Keratinocyte (primary cell): ENCODE data around the gene NTN3. TPM values are rescaled to one million over a fixed set of nuclear protein-coding genes. Genes with fewer than 3 reads are reported as not detected.

ENCODE experiments used
- DNase-seq: peaks from one replicate; pipeline ENCODE4 v3.0.0-alpha.2; 2011; ENCODE audit warnings: low read depth, missing footprints, low spot score
- FAIRE-seq: peaks from 2 replicates; lab custom pipeline; 2011; peaks lifted over from hg19 to GRCh38; lab: Jason Lieb, UNC
- H2AFZ ChIP-seq: 2 replicates; pipeline ENCODE4 v1.6.0; 2012; ENCODE audit warnings: low read length, control low read depth, inconsistent platforms; ENCODE audit not compliant: control insufficient read depth
- H3K27ac ChIP-seq: 2 replicates; pipeline ENCODE4 v1.5.1; 2011; ENCODE audit warnings: low read length; ENCODE audit not compliant: control insufficient read depth, insufficient read depth
- H3K27me3 ChIP-seq: 3 replicates; pipeline ENCODE4 v1.6.0; 2011; ENCODE audit warnings: low read length; ENCODE audit not compliant: control insufficient read depth, insufficient read depth; ENCODE audit errors: extremely low read depth
- H3K36me3 ChIP-seq, 2 experiments: 2 replicates in 1 of 2; 3 replicates in 1 of 2; pipeline ENCODE4 v1.5.1; 2011; ENCODE audit warnings: low read length in 2 of 2, mild to moderate bottlenecking in 1 of 2; ENCODE audit not compliant: control insufficient read depth in 2 of 2, insufficient read depth in 2 of 2; ENCODE audit errors: extremely low read depth in 1 of 2
- H3K4me1 ChIP-seq: 3 replicates; pipeline ENCODE4 v1.5.1; 2011; ENCODE audit warnings: low read length; ENCODE audit not compliant: control insufficient read depth, insufficient read depth; ENCODE audit errors: extremely low read depth
- H3K4me2 ChIP-seq: 3 replicates; pipeline ENCODE4 v1.6.0; 2011; ENCODE audit warnings: low read depth, low read length; ENCODE audit not compliant: control insufficient read depth, insufficient read depth; ENCODE audit errors: extremely low read depth
- H3K4me3 ChIP-seq, 3 experiments: fragments of 200-600 bp in 1 of 3; sonication (generic) in 1 of 3; 2 replicates in 2 of 3; 3 replicates in 1 of 3; pipeline ENCODE4 v1.5.1; 2011 to 2016; ENCODE audit warnings: low read length in 3 of 3, mild to moderate bottlenecking in 3 of 3, control low read depth in 2 of 3, inconsistent platforms in 1 of 3, low read depth in 1 of 3, mixed read lengths in 1 of 3, mixed run types in 1 of 3, moderate library complexity in 1 of 3; ENCODE audit not compliant: control insufficient read depth in 2 of 3, insufficient read depth in 2 of 3; ENCODE audit errors: extremely low read depth in 1 of 3
- H3K79me2 ChIP-seq: 2 replicates; pipeline ENCODE4 v1.6.0; 2012; ENCODE audit warnings: low read length; ENCODE audit not compliant: control insufficient read depth, insufficient read depth
- H3K9ac ChIP-seq: 3 replicates; pipeline ENCODE4 v1.6.0; 2011; ENCODE audit warnings: low read length; ENCODE audit not compliant: control insufficient read depth, insufficient read depth; ENCODE audit errors: extremely low read depth
- H3K9me1 ChIP-seq: 3 replicates; pipeline ENCODE4 v1.6.0; 2011; ENCODE audit warnings: low read length; ENCODE audit not compliant: control insufficient read depth, insufficient read depth; ENCODE audit errors: extremely low read depth
- H3K9me3 ChIP-seq: 2 replicates; pipeline ENCODE4 v1.5.1; 2012; ENCODE audit warnings: low read depth, low read length; ENCODE audit not compliant: control insufficient read depth
- H4K20me1 ChIP-seq: 3 replicates; pipeline ENCODE4 v1.6.0; 2011; ENCODE audit warnings: low read length; ENCODE audit not compliant: control insufficient read depth, insufficient read depth; ENCODE audit errors: extremely low read depth
- CTCF ChIP-seq, 3 experiments: IDR thresholded peaks in 1 of 3; conservative IDR thresholded peaks in 1 of 3; optimal IDR thresholded peaks in 1 of 3; 2 replicates in 2 of 3; 3 replicates in 1 of 3; pipeline versions ENCODE3 to v1.5.1; 2011; ENCODE audit warnings: low read length in 3 of 3, mild to moderate bottlenecking in 3 of 3, moderate library complexity in 2 of 3, control low read depth in 1 of 3, inconsistent platforms in 1 of 3; ENCODE audit not compliant: insufficient read depth in 2 of 3; ENCODE audit errors: extremely low read depth in 1 of 3
- EZH2 ChIP-seq: IDR thresholded peaks from one replicate; pipeline ENCODE4 v1.6.1; 2012; ENCODE audit warnings: inconsistent platforms, mild to moderate bottlenecking, low read length, moderate library complexity
- dilution Hi-C: fragments of 300-500 bp; cut with MboI; formaldehyde crosslinking; loops from one replicate; pipeline ENCODE4 v1.7.0; 2020; ENCODE audit warnings: low sequenced_read_pairs; ENCODE audit not compliant: extremely low pct_ligation_motif_present
- polyA plus RNA-seq, 5 experiments: library from polyadenylated mRNA; depleted of rRNA in 3 of 5; stranded (reverse) in 3 of 5; stranded (forward) in 1 of 5; unstranded in 1 of 5; fragments of >200 nt; gene quantifications; 1 replicate in 1 of 5; 2 replicates in 3 of 5; 3 replicates in 1 of 5; pipeline versions ENCODE4 v1.2.1 to v1.2.3, GENCODE V29; 2011 to 2012; ENCODE audit warnings: missing spikeins in 2 of 5, low read depth in 1 of 5, low replicate concordance in 1 of 5

NTN3 gene
- polyA plus RNA-seq, 1 donor (not counting 4 experiments of a cell fraction or from before 2014, with no cell fraction given), result not detected

- Histone ChIP-seq H3K79me2 (no peaks in the 10 kb centered on the region), H3K9me3 (no peaks in the 10 kb centered on the region), H3K4me2 (no peak overlapping the region), H3K36me3 (no peaks in the 10 kb centered on the region), H3K9ac (no peak overlapping the region), H3K27ac (no peak overlapping the region), H3K9me1 (no peaks in the 10 kb centered on the region), H3K4me1 (no peaks in the 10 kb centered on the region), H2AFZ (no peak overlapping the region), H4K20me1 (no peaks in the 10 kb centered on the region), H3K4me3 (no peak overlapping the region), H3K27me3 (no peaks in the 10 kb centered on the region)
- dilution Hi-C loops, result no loop called here
- DNase-seq (no peak), FAIRE-seq (no peak)
- TF ChIP-seq EZH2 (no peak), CTCF (optimal IDR thresholded peaks at IDR 0.05 in 1 of 3, IDR thresholded peaks at IDR 0.05 in 1 of 3, conservative IDR thresholded peaks at IDR 0.05 in 1 of 3; ENCODE audit: extremely low read depth in 1 of 3, insufficient read depth in 2 of 3, low read length in 3 of 3) (no peak)
Observed at GRCh38 chr16:2507052-2507659, 36.1 kb downstream of the NTN3 start.

DNA sequence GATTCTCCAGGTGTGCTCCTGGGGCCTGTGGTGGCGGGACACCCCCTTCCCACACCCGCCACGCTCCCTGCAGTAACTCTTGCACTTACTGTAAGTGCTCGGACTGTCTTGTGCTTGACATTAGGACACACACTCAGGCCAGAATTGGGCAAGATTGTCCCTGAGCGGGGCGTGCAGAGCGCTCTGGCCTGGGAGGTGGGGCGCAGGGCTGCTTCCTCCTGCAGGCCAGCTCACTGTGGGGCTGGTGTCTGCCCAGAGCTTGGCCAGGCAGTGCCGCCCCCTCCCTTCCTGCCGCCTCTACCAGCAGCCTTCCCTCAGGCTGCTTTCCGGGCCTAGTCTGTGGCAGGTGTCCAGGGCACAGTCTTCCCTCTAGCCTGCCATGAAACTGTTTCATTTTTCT lies 36.6 kb downstream of the NTN3 start:
- TF ChIP-seq EZH2 (no peak), CTCF (optimal IDR thresholded peaks at IDR 0.05 in 1 of 3, IDR thresholded peaks at IDR 0.05 in 1 of 3, conservative IDR thresholded peaks at IDR 0.05 in 1 of 3; ENCODE audit: extremely low read depth in 1 of 3, insufficient read depth in 2 of 3, low read length in 3 of 3) (no peak)
- no peak overlapping the region for H3K4me2 ChIP-seq
- no peaks in the 10 kb centered on the region for H3K4me1 ChIP-seq
- no peak overlapping the region for H2AFZ ChIP-seq
- no peaks in the 10 kb centered on the region for H3K79me2 ChIP-seq
- dilution Hi-C loops, result no loop called here
- H3K27ac ChIP-seq, result no peak overlapping the region
- no peaks in the 10 kb centered on the region for H3K9me1 ChIP-seq
- no peak overlapping the region for H3K4me3 ChIP-seq
- H3K27me3 ChIP-seq, result no peaks in the 10 kb centered on the region
- no peak for DNase-seq
- no peaks in the 10 kb centered on the region for H3K9me3 ChIP-seq
- H4K20me1 ChIP-seq, result no peaks in the 10 kb centered on the region
- no peak for FAIRE-seq
- no peak overlapping the region for H3K9ac ChIP-seq
- no peaks in the 10 kb centered on the region for H3K36me3 ChIP-seq
